GF-D8 (cell line): ENCODE measurements around the gene VTA1.

Source experiments
- DNase-seq: peaks from one replicate; lab custom pipeline; 2025; lab: John Stamatoyannopoulos, UW

The VTA1 gene

DNA sequence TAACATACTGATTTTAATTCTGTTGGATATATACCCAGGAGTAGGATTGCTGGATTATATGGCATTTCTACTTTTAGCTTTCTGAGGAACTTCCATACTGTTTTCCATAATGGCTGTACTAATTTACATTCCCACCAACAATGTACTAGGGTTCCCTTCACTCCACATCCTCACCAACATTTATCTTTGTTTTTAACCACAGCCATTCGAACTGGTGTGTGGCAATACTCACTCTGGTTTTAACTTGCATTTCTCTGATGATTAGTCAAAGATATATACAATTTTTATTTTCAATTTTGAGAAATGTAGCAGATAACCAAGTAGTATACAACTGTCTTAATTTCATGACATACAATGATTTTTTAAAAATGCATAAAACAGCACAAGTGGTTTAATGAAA lies 124.4 kb downstream of the VTA1 start:
- DNase-seq: no peak
